Breast epithelium (tissue), 4 donors: ENCODE measurements around the gene GPR176. TPM values are rescaled to one million over a fixed set of nuclear protein-coding genes. Genes with fewer than 3 reads are reported as not detected.

Source experiments
- DNase-seq, 2 donors: peaks; one replicate each; pipeline ENCODE4 v3.0.0-alpha.2; 2019; ENCODE audit warnings: low spot score in 2 of 2
- H3K27ac ChIP-seq, 2 donors: fragments of 200-600 bp; sonication (generic) in 1 of 2; one replicate each; pipeline ENCODE4 v1.5.1; 2016 to 2019; ENCODE audit warnings: mild to moderate bottlenecking in 1 of 2
- H3K27me3 ChIP-seq, 2 donors: fragments of 200-600 bp; sonication (generic) in 1 of 2; one replicate each; pipeline versions ENCODE4 v1.5.1 to v1.6.0; 2017 to 2019; ENCODE audit warnings: control low read depth in 1 of 2, mild to moderate bottlenecking in 1 of 2
- H3K36me3 ChIP-seq: fragments of 200-600 bp; one replicate; pipeline ENCODE4 v1.5.1; 2019
- H3K4me1 ChIP-seq, 2 donors: fragments of 200-600 bp; sonication (generic); one replicate each; pipeline ENCODE4 v1.5.1; 2016 to 2019; ENCODE audit warnings: control low read depth in 1 of 2
- H3K4me3 ChIP-seq, 3 donors: fragments of 200-600 bp; sonication (generic); 1 replicate in 2 of 3; 2 replicates in 1 of 3; pipeline ENCODE4 v1.5.1; 2016 to 2019; ENCODE audit warnings: mild to moderate bottlenecking in 3 of 3, moderate library complexity in 2 of 3
- H3K9me3 ChIP-seq, 2 donors: fragments of 200-600 bp; sonication (generic) in 1 of 2; one replicate each; pipeline ENCODE4 v1.5.1; 2016 to 2019; ENCODE audit warnings: control low read depth in 1 of 2
- CTCF ChIP-seq, 3 donors: fragments of 450-650 bp; IDR thresholded peaks; one replicate each; pipeline ENCODE4 v1.5.1; 2016 to 2017; ENCODE audit warnings: antibody characterized with exemption in 3 of 3, mild to moderate bottlenecking in 3 of 3, moderate library complexity in 3 of 3
- POLR2A ChIP-seq: fragments of 450-650 bp; IDR thresholded peaks from one replicate; pipeline ENCODE4 v1.6.1; 2016; ENCODE audit warnings: antibody characterized with exemption, mild to moderate bottlenecking, moderate library complexity
- POLR2AphosphoS5 ChIP-seq, 3 donors: sonication (generic); formaldehyde crosslinking; IDR thresholded peaks; one replicate each; pipeline ENCODE4 v1.6.1; 2017; ENCODE audit warnings: antibody characterized with exemption in 3 of 3
- intact Hi-C: fragments of 100-400 bp; cut with DNase I; formaldehyde crosslinking; loops from one replicate; pipeline ENCODE4 v1.15.1; 2023; ENCODE audit warnings: low total_unique reads
- total RNA-seq, 3 donors: library from RNA; depleted of rRNA; stranded (reverse); fragments of >200 nt; gene quantifications; one replicate each; pipeline ENCODE4 v1.1.0, GENCODE V29; 2016

The GPR176 gene
- total RNA-seq, 3 donors from 2014 or later: 4.4 to 12.1 (median 9.4) TPM

GRCh38 chr15:39860200-39860599 lies 59.9 kb downstream of the GPR176 start:
- intact Hi-C loops: no loop called here
- H3K27me3 ChIP-seq: no peaks in the 10 kb centered on the region
- no peaks in the 10 kb centered on the region for H3K4me1 ChIP-seq
- no peaks in the 10 kb centered on the region for H3K9me3 ChIP-seq
- no peak for DNase-seq
- H3K4me3 ChIP-seq: no peak overlapping the region
- H3K27ac ChIP-seq: no peak overlapping the region
- no peaks in the 10 kb centered on the region for H3K36me3 ChIP-seq
- TF ChIP-seq POLR2AphosphoS5 (IDR thresholded peaks at IDR 0.05): no peak

- no peaks in the 10 kb centered on the region for H3K9me3 ChIP-seq
- H3K27ac ChIP-seq: no peak overlapping the region
- TF ChIP-seq CTCF (IDR thresholded peaks at IDR 0.05): no peak
- TF ChIP-seq POLR2A: no peak
- no peak for TF ChIP-seq POLR2AphosphoS5 (IDR thresholded peaks at IDR 0.05)
- H3K4me3 ChIP-seq: no peak overlapping the region
- no peaks in the 10 kb centered on the region for H3K27me3 ChIP-seq
- intact Hi-C loops: no loop called here
- DNase-seq: no peak
- H3K4me1 ChIP-seq: no peaks in the 10 kb centered on the region
- H3K36me3 ChIP-seq: no peaks in the 10 kb centered on the region
Observed at GRCh38 chr15:39859636-39860035, 60.4 kb downstream of the GPR176 start.

GRCh38 chr15:39857132-39857531 lies 62.9 kb downstream of the GPR176 start:
- H3K27ac ChIP-seq: no peak overlapping the region

GRCh38 chr15:39856357-39856756 lies 63.7 kb downstream of the GPR176 start:
- Histone ChIP-seq H3K4me3 (no peak overlapping the region), H3K27ac (no peak overlapping the region), H3K36me3 (no peaks in the 10 kb centered on the region), H3K27me3 (no peaks in the 10 kb centered on the region), H3K9me3 (no peaks in the 10 kb centered on the region), H3K4me1 (no peaks in the 10 kb centered on the region)
- intact Hi-C loops: no loop called here
- no peak for DNase-seq
- TF ChIP-seq CTCF (IDR thresholded peaks at IDR 0.05) (no peak), POLR2A (no peak), POLR2AphosphoS5 (IDR thresholded peaks at IDR 0.05) (no peak)

More at GRCh38 chr15:39857132-39857531, 62.9 kb downstream of the GPR176 start:
- TF ChIP-seq POLR2A (no peak), POLR2AphosphoS5 (IDR thresholded peaks at IDR 0.05) (no peak), CTCF (IDR thresholded peaks at IDR 0.05) (no peak)
- Histone ChIP-seq H3K4me1 (no peaks in the 10 kb centered on the region), H3K27me3 (no peaks in the 10 kb centered on the region), H3K36me3 (no peaks in the 10 kb centered on the region), H3K9me3 (no peaks in the 10 kb centered on the region), H3K4me3 (no peak overlapping the region)
- intact Hi-C loops: no loop called here
- DNase-seq: no peak

GRCh38 chr15:39855400-39855799 lies 64.7 kb downstream of the GPR176 start:
- Histone ChIP-seq H3K4me3 (no peak overlapping the region), H3K4me1 (no peaks in the 10 kb centered on the region), H3K36me3 (no peaks in the 10 kb centered on the region), H3K27me3 (no peaks in the 10 kb centered on the region), H3K9me3 (no peaks in the 10 kb centered on the region), H3K27ac (no peak overlapping the region)
- DNase-seq: no peak
- intact Hi-C loops: no loop called here
- no peak for TF ChIP-seq CTCF (IDR thresholded peaks at IDR 0.05)
- no peak for TF ChIP-seq POLR2A
- no peak for TF ChIP-seq POLR2AphosphoS5 (IDR thresholded peaks at IDR 0.05)

GRCh38 chr15:39854161-39854560 lies 65.9 kb downstream of the GPR176 start:
- intact Hi-C loops: no loop called here

More at GRCh38 chr15:39854161-39854560, 65.9 kb downstream of the GPR176 start:
- TF ChIP-seq POLR2AphosphoS5 (IDR thresholded peaks at IDR 0.05) (no peak), POLR2A (no peak)
- Histone ChIP-seq H3K27ac (no peak overlapping the region), H3K4me3 (no peak overlapping the region), H3K4me1 (no peaks in the 10 kb centered on the region), H3K27me3 (no peaks in the 10 kb centered on the region), H3K9me3 (no peaks in the 10 kb centered on the region), H3K36me3 (no peaks in the 10 kb centered on the region)
- DNase-seq: no peak
